DMS53 treated with DMSO at 0.1 percent for 48 hours (cell line): Measurements from ENCODE around the gene SCLY.

ENCODE experiments used
- DNase-seq: peaks from one replicate; lab custom pipeline; 2025; ENCODE audit not compliant: unreplicated experiment; lab: John Stamatoyannopoulos, UW

SCLY gene

DNA sequence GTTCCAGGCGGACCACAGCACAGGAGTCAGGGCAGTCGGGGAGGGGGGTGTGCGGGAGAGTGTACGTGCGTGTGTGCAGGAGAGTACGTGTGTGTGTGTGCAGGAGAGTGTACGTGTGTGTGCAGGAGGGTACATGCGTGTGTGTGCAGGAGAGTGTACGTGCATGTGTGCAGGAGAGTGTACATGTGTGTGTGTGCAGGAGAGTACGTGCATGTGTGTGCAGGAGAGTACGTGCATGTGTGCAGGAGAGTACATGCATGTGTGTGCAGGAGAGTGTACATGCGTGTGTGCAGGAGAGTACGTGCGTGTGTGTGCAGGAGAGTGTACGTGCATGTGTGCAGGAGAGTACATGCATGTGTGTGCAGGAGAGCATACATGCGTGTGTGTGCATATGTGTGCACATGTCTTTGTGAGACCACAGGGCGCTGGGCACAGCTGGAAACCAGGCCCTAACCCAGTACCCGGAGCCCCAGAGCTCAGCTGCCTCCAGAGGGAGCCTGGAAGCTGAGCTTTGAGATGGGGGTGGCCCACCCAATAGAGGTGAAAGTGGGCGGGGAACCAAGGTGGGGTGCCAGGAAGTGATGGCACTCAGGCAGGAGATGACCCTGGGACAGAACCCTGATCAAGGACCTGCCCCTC is 63.8 kb downstream of the SCLY start:
- DNase-seq = no peak

DNA sequence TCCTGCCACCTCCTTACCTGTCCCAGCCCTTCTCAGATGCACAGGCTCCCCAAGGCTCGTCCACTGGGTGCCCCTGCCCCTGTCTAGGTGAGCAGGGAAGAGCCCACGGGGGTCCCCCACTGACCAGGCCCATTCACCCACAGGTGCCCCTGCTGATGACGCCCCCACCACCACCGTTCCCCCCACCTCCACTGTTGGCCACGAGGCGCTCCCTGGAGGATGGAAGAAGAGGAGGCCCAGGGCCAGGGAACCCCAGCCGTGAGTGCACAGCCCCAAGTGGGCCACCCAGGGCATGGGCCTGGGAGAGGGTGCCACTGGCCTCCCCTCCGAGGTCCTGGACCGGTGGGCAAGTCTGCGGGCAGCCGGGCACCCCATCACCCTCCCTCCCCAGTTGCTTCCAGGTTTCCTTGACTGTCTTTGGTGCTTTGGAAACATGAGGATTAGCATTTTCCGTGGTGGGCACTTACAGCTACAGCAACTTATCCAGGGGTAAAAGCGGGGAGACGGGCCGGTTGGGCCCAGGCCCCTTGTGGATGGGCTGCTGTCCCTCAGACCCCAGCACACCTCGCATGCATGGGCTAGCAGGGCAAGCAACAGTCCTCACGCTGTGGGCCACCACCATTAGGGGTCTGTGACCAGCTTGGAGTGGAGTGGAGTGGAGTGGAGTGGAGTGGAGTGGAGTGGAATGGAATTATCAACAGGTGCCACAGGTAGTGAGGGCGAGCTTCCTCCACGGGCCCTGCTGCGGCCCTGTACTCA is 64.5 kb downstream of the SCLY start:
- DNase-seq = no peak

DNA sequence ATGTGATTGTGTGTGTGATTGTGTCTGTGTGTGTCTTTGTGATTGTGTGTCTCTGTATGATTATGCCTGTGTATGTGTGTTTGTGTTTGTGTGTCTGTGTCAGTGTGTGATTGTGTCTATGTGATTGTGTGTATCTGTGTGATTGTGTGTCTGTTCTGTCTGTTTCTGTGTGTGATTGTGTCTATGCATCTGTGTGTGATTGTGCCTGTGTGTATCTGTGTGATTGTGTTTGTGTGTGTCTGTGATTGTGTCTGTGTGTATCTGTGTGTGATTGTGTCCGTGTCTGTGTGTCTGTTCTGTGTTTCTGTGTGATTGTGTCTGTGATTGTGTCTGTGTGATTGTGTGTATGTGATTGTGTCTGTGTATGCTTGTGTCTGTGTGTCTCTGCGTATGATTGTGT is 65.5 kb downstream of the SCLY start:
- no peak for DNase-seq

DNA sequence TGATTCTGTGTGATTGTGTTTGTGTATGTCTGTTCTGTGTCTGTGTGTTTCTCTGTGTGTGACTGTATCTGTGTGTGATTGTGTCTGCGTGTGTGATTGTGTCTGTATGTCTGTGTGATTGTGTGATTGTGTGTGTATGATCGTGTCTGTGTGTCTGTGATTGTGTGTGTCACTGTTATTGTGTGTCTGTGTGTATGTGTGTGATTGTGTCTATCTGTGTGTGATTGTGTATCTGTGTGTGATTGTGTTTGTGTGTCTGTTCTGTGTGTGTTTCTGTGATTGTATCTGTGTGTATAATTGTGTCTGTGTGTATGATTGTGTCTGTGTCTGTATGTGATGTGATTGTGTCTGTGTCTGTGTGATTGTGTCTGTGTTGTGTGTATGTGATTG is 66.0 kb downstream of the SCLY start:
- DNase-seq = no peak

DNA sequence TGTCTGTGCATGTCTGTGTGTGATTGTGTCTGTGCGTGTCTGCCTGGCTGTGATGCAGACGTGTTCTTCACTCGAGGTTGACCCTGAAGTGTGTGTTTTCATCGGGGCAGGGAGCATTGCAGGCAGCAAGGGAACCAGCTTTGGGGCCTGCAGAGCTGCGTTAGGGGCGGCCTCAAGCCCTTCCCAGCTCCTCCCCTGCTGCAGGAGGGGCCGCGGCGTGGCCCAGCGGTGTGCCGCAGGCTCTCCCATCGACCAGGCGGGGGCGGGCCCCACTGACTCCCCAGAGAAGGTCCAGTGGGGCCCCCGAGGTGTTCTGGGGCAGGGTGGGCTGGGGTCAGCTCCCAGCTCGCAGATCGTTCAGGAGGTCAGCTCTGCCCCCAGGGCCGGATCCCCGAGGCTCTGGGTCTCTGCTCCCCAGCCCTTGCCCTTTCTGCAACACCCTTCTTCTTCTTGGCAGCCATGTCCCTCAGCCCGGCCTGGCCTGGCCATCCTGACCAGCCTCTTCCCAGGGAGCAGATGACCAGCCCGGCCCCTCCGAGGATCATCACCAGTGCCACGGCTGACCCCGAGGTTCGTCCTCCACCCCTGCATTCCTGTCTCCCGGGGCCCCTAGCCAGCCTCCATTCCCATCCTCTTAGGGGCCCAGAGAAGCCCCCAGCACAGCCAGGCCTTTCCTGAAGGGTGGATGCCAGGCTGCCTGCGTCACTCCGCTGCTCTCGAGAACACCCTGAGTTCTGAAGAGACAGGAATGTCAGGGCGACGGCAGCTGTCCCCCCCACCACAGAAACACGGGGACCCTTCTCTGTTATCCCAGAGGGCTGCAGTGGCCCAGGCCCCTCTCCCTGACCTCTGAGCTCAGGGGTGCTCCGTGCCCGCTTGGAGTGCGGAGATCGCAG is 66.6 kb downstream of the SCLY start:
- DNase-seq = no peak

DNA sequence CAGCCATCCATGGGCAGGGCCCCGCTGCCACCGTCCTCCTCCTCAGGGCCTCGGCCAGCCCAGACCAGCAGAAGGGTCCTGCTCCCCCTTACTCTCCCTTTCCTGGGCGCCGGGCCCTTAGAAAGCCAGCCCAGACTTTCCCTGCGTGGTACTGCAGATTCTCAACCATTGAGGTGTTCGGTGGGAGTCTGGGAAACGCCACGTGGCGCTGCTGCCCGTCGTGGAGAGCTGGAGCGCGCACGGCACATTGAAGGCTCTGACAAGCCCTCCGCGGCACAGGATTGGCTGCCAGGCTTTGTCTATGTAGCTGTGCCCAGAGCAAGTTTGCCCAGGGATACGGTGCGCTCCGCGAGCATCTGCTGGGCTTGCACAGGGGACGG is 67.2 kb downstream of the SCLY start:
- no peak for DNase-seq

DNA sequence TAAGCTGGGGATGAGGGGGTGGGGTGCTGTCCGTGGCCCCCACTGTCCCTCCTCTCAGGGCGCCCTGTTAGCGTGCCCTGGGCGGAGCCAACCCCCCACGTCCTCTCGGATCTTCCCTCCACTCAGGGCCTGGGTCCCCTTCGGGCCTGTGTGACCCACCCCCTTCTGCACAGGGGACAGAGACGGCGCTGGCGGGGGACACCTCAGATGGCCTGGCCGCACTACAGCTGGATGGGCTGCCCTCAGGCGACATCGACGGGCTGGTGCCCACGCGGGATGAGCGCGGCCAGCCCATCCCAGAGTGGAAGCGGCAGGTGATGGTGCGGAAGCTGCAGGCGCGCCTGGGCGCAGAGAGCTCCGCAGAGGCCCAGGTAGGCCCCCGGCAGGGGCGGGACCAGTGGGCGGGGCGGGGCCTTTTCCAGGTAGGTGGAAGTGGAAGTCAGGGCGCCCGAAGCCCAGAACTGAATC is 67.8 kb downstream of the SCLY start:
- no peak for DNase-seq

DNA sequence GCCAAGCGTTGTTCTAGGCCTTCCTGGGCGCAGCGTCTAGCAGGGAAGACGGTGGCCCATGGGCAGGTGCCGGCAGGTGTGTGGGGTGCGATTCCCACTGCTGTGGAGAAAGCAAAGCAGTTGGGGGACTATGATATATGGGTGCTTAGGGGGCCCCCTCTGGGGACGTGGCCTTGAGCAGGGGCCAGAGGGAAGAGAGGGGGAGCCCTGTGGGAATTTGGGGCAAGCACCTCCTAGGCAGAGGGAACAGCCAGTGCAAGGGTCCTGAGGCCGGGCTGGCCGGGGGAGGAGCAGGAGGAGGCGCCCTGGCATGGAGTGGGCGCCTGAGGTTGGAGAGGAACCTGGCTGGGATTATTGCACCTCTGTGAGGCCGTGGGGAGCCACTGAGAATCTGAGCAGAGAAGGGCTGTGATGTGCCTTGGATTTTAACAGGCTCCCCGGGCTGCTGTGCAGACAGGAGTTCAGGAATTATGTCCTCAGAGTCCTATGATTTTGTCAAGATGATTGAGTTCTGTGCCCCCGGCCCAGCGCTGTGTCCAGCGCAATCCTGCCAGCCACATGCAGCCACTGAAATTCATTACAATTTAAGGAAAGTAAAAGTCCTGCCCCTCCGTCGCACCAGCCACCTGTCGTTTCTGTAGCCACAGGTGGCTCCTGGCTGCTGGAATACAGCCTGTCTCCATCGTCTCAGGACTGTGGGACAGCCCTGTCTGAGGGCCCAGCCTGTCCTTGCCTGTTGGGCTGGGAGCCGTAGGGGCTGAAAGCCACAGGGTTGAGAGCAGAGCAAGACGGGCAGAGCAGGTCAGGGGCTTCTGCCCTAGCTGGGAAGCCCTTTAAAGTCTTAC is 68.6 kb downstream of the SCLY start:
- no peak for DNase-seq

DNA sequence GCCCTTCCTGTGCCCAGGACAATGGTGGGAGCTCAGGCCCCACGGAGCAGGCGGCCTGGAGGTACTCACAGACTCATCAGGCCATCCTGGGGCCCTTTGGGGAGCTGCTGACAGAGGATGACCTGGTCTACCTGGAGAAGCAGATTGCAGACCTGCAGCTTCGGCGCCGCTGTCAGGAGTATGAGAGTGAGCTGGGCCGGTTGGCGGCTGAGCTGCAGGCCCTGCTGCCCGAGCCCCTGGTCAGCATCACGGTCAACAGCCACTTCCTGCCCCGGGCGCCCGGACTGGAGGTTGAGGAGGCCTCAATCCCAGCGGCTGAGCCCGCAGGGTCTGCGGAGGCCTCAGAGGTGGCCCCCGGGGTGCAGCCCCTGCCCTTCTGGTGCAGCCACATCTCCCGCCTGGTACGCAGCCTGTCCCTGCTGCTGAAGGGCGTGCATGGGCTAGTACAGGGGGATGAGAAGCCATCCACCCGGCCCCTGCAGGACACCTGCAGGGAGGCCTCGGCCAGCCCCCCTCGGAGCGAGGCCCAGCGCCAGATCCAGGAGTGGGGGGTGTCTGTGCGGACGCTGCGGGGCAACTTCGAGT is 69.4 kb downstream of the SCLY start:
- no peak for DNase-seq

DNA sequence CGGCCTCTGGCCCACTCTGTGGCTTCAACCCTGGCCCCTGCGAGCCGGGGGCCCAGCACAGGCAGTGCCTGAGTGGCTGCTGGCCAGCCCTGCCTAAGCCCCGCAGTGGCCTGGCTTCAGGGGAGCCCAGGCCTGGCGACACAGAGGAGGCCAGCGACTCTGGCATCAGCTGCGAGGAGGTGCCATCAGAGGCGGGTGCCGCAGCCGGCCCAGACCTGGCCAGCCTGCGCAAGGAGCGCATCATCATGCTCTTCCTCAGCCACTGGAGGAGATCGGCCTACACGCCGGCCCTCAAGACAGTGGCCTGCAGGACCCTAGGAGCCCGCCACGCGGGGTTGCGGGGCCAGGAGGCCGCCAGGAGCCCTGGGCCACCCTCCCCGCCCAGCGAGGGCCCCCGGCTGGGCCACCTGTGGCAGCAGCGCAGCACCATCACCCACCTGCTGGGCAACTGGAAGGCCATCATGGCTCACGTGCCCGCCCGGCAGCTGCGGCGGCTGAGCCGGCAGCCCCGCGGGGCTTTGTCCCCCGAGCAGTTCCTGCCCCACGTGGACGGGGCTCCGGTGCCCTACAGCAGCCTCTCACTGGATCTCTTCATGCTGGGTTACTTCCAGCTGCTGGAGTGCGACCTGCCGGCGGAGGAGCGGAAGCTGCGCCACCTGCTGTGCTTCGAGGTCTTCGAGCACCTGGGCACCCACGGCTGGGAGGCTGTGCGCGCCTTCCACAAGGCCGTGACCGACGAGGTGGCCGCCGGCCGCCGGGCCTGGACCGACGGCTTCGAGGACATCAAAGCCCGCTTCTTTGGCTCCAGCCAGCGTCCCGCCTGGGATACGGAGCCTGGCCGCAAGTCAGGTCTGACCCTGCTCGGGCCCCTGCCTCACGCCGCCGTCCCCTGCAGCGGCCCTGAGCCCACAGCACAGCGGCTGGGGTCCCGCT is 70.2 kb downstream of the SCLY start:
- peak; percentile 79 for DNase-seq

DNA sequence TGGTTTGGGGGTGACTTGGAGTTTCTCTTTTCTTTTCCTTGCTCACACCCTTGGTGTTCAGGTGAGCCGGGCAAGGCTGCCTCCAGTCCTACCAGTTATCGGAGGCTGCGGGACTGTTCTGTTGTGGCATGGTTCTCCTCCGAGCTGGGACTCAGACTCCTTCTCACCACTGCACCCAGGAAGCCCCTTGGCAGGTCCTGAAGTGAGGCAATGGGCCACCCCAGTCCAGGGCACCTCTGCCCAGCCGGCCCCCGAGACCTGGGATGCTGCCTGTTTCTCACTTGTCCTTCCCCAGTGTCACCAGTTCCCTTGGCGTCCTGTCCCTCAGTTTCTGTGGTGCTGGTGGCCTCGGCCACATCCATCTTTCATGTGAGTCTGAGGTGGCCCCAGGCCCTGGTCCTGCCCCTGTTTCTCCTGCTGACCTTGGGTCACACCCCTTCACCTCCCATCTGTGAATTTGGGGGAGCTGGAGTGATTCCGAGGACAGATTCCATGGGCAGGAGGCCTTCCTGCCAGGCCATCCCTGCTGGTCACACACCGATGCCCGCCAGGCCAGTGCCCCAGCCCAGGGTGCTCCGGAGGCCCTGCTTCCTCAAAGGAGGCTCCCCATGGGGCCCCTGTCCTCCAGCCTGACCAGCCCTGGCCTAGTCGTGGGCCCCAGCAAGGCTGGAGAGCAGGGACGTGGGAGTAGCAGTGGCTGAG is 71.1 kb downstream of the SCLY start:
- no peak for DNase-seq

DNA sequence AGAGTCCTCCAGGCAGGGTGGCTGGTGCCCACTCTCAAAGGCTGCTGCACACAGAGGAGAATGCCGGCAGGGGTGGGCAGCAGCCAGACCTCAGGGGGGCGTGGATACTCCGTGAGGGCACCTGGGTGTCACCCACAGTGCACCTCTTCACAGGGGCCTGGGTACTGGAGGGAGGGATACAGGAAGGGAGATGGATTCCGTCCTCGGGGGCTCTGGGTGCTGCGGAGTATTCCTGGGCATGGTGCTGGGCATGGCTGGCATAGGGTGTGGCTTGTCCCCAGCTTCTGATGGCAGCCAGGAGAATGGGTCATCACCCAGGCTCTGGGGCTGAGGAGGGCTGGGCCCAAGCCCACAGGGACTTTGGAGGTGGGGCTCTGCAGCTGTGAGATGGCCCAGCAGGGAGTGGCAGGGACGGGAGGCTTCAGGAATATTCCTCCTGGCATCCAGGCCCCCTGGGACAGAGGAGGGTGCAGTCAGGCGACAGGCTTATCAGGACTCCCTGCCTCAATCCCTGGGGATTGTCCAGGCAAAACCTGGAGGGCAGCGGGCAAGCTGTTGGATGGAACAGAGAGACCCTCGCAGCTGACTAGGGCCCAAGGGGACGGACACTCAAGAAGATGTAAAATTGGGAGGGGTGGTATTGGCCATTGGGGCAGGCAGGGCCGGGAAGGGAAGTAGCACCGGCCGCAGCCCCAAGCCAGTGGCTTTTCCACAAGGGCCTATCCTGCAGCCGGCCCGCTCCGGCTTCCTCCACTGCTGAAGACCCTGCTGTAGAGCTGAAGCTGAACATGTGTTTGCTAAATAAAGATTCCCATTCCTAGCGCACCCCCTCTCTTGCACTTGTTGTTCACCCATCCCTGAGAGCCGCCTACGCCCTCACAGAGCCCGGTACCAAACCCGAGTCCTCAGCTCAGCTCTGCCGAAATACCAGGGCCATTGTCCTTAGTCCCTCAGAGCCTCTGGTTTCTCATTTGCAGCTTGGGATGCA is 72.0 kb downstream of the SCLY start:
- no peak for DNase-seq

DNA sequence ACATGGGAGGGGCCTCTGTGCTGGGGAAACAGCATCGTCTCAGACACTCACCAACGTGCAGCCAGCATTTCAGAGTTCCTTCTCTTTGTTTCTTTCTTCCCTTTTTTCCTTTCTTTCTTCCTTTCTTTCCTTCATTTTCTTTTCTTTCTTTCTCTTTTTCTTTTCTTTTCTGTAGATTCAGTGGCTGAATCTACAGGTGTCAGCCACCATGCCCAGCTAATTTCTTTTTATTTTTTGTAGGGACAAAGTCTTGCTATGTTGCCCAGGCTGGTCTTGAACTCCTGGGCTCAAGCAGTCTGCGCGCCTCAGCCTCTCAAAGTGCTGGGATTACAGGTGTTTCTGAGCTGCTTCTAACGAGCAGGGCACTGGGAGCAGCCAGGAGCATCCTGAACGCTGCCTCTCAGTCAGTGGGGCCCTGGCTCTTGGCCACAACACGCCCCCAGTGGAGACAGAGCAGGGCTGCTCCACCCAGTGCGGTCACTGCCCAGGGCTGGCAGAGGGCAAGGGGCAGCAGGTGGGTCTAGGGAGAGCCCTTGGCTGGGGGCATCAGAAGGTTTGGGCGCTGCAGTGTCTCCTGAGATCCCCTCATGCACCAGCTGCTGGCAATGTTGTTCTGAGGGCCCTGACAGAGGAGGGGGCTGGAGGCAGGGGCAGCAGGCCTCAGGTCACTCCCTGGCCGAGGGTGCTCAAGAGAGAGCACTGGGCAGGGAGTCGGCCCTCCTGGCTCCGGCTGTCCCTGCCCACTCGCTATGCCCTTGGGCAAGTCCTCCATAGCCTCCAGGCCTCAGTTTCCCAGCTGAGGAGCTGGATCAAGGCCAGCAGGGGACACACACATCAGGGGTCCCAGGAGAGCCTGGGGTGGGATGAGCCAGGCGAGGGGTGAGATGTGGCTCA is 72.9 kb downstream of the SCLY start:
- DNase-seq = no peak

DNA sequence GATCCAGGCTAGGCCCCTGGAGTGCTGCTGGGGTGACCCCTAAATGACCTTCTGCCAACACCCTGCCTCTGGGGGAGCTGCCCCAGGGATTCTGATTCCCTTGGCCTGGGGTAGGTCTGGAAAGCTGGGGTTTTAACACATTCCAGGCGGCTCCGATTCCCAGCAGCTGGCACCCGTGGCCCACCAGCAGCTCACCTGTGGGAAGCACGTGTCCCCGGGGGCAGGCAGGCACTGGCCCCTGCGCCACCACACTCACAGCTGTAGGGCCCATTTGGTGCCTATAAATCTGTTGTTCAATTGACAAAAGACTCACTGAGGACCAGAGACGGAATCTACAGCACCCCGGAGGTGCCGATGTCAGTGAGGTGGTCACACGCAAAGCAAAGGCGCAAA is 73.6 kb downstream of the SCLY start:
- DNase-seq = no peak

DNA sequence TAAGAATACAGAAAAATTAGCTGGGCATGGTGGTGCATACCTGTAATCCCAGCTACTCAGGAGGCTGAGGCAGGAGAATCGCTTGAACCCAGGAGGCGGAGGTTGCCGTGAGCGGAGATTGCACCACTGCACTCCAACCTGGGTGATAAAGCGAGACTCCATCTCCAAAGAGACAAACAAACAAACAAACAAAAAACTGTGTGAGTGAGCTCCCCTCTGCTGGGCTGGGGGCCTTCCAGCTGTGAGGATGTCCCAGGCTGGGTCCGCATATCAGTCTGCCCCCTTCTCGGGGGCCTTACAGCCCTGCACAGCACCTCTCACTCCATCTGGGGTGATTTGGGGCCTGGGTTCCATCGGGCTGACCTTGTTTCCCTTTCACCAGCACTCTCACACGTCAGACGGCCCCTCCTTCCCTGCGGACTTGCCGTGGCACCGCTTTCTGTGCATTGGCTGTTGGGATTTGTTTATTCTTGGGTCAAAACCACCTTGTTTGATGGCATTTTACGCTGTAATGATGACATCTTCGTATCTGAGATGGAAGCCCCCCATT is 74.9 kb downstream of the SCLY start:
- no peak for DNase-seq

DNA sequence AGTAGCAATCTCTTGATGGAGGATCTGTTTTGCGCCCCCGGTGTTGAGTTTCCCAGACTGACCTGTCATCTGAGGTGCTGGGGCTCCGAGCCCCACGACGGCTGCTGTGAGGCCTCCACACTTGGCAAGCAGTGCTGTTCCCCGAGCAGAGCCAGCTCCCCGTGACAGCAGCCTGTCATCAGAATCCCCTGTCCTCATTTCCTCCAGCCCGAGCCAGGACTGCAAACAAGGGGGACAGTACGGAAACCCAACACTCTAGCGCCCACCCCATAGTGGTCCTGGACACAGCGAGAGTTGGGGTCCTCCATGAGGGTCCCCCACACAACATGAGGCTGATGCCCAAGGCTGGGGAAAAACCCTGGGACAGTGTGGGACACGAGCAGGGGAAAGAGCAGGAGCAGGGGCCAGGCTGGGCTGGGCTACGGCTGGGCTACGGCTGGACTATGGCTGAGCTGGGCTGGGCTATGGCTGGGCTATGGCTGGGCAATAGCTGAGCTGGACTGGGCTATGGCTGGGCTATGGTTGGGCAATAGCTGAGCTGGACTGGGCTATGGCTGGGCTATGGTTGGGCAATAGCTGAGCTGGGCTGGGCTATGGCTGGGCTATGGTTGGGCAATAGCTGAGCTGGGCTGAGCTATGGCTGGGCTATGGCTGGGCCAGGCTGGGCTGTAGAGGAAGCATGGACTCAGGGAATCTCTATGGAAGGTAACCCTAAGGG is 76.2 kb downstream of the SCLY start:
- DNase-seq = peak; percentile 29
